Liver (tissue), 9 donors: ENCODE data around the gene LHPP. TPM values are rescaled to one million over a fixed set of nuclear protein-coding genes. Genes with fewer than 3 reads are reported as not detected.

ENCODE experiments used
- DNase-seq: peaks from one replicate; pipeline ENCODE4 v3.0.0-alpha.2; 2017; ENCODE audit warnings: low spot score
- H3K27ac ChIP-seq, 2 donors: one replicate each; pipeline ENCODE4 v1.7.0; 2013; ENCODE audit warnings: inconsistent platforms in 2 of 2, low read length in 2 of 2, control low read depth in 1 of 2, low read depth in 1 of 2, mild to moderate bottlenecking in 1 of 2
- H3K27me3 ChIP-seq, 4 donors: one replicate each; pipeline versions ENCODE4 v1.6.1 to v1.7.0; 2013; ENCODE audit warnings: low read length in 3 of 4, inconsistent platforms in 1 of 4, mild to moderate bottlenecking in 1 of 4, moderate library complexity in 1 of 4; ENCODE audit not compliant: control insufficient read depth in 4 of 4, insufficient read depth in 4 of 4
- H3K36me3 ChIP-seq, 4 donors: one replicate each; pipeline versions ENCODE4 v1.6.1 to v1.7.0; 2013; ENCODE audit warnings: low read length in 3 of 4, mild to moderate bottlenecking in 3 of 4, low read depth in 1 of 4, moderate library complexity in 1 of 4; ENCODE audit not compliant: control insufficient read depth in 4 of 4, insufficient read depth in 3 of 4
- H3K4me1 ChIP-seq, 4 donors: one replicate each; pipeline versions ENCODE4 v1.6.1 to v1.7.0; 2013; ENCODE audit warnings: low read length in 3 of 4, mild to moderate bottlenecking in 3 of 4, moderate library complexity in 1 of 4; ENCODE audit not compliant: control insufficient read depth in 4 of 4, insufficient read depth in 4 of 4
- H3K4me3 ChIP-seq, 3 donors: one replicate each; pipeline versions ENCODE4 v1.6.1 to v1.7.0; 2013; ENCODE audit warnings: low read length in 3 of 3, control low read depth in 1 of 3, low read depth in 1 of 3, mild to moderate bottlenecking in 1 of 3
- H3K9ac ChIP-seq, 2 donors: one replicate each; pipeline ENCODE4 v1.7.0; 2013; ENCODE audit warnings: low read length in 2 of 2, mild to moderate bottlenecking in 2 of 2, moderate library complexity in 2 of 2, control low read depth in 1 of 2, low read depth in 1 of 2
- H3K9me3 ChIP-seq, 4 donors: one replicate each; pipeline versions ENCODE4 v1.6.1 to v1.7.0; 2013; ENCODE audit warnings: low read length in 3 of 4; ENCODE audit not compliant: control insufficient read depth in 4 of 4
- EGR1 ChIP-seq, 2 donors: IDR thresholded peaks; 2 replicates each; pipeline ENCODE4 v1.6.1; 2016 to 2018; ENCODE audit warnings: antibody characterized with exemption in 2 of 2, low read depth in 2 of 2
- FOXA1 ChIP-seq: IDR thresholded peaks from 2 replicates; pipeline ENCODE4 v1.6.1; 2016; ENCODE audit warnings: antibody characterized with exemption
- FOXA2 ChIP-seq: IDR thresholded peaks from 2 replicates; pipeline ENCODE4 v1.6.1; 2016; ENCODE audit warnings: antibody characterized with exemption
- HNF4A ChIP-seq, 2 donors: conservative IDR thresholded peaks; 2 replicates each; pipeline ENCODE4 v1.6.1; 2016; ENCODE audit warnings: antibody characterized with exemption in 2 of 2, mild to moderate bottlenecking in 2 of 2
- HNF4G ChIP-seq: IDR thresholded peaks from 2 replicates; pipeline ENCODE4 v1.6.1; 2016; ENCODE audit warnings: antibody characterized with exemption
- JUND ChIP-seq, 2 donors: IDR thresholded peaks; 2 replicates each; pipeline ENCODE4 v1.6.1; 2016; ENCODE audit warnings: antibody characterized with exemption in 2 of 2
- NR2F2 ChIP-seq: IDR thresholded peaks from 2 replicates; pipeline ENCODE4 v1.6.1; 2016; ENCODE audit warnings: antibody characterized with exemption
- RAD21 ChIP-seq, 2 donors: IDR thresholded peaks; 2 replicates each; pipeline ENCODE4 v1.6.1; 2016; ENCODE audit warnings: antibody characterized with exemption in 2 of 2, mild to moderate bottlenecking in 2 of 2
- SP1 ChIP-seq: IDR thresholded peaks from 2 replicates; pipeline ENCODE4 v1.6.1; 2018; ENCODE audit warnings: antibody characterized with exemption, mild to moderate bottlenecking
- TAF1 ChIP-seq: conservative IDR thresholded peaks from 2 replicates; pipeline ENCODE4 v1.6.1; 2016; ENCODE audit warnings: antibody characterized with exemption, mild to moderate bottlenecking
- YY1 ChIP-seq: IDR thresholded peaks from 2 replicates; pipeline ENCODE4 v1.6.1; 2016; ENCODE audit warnings: antibody characterized with exemption, mild to moderate bottlenecking
- ZBTB33 ChIP-seq: IDR thresholded peaks from 2 replicates; pipeline ENCODE4 v1.6.1; 2016; ENCODE audit warnings: antibody characterized with exemption
- WGBS: extraction: QIAGEN DNeasy Blood & Tissue Kit; methylation state at CpG from one replicate; pipeline ENCODE4 v1.1.7; 2013; 5-methylcytosine and 5-hydroxymethylcytosine counted together
- polyA plus RNA-seq, 2 donors: library from polyadenylated mRNA; stranded (reverse) in 1 of 2; unstranded in 1 of 2; fragments of 200-250 nt in 1 of 2; fragments of >200 nt in 1 of 2; fragmentation: Nextera tagmentation in 1 of 2; extraction: Ambion mirVana in 1 of 2; gene quantifications; one replicate each; pipeline versions ENCODE4 v1.2.1 to v1.2.3, GENCODE V29; 2013 to 2015
- total RNA-seq, 2 donors: library from RNA; depleted of rRNA; stranded (reverse); fragments of >200 nt; gene quantifications; one replicate each; pipeline ENCODE4 v1.2.3, GENCODE V29; 2014
- TF ChIP-seq, protein P1 (sequence below): IDR thresholded peaks from 2 replicates; pipeline ENCODE4 v1.6.1; 2016; ENCODE audit warnings: antibody characterized with exemption, mild to moderate bottlenecking
- TF ChIP-seq, protein P2 (sequence below): fragments of 150-350 bp; IDR thresholded peaks from 2 replicates; pipeline ENCODE4 v1.5.1; 2017; ENCODE audit warnings: improper control_type of control experiment, low read depth, low read length; ENCODE audit not compliant: missing input control
- TF ChIP-seq, protein P3 (sequence below): IDR thresholded peaks from 2 replicates; pipeline ENCODE4 v1.6.1; 2016; ENCODE audit warnings: antibody characterized with exemption
- TF ChIP-seq, protein P4 (sequence below): IDR thresholded peaks from 2 replicates; pipeline ENCODE4 v1.6.1; 2016; ENCODE audit warnings: antibody characterized with exemption
- donor health status: healthy.
- donor health status: healthy.
- donor health status: healthy.
- donor health status: healthy.
- donor health status: healthy.

The LHPP gene
- total and polyA plus RNA-seq, 4 donors, result 15.9 to 39.9 (median 26.2) TPM

GRCh38 chr10:124516181-124516580, 54.6 kb downstream of the LHPP start:
- no peak overlapping the region for H3K27ac ChIP-seq

GRCh38 chr10:124516746-124517397, 55.2 kb downstream of the LHPP start:
- DNase-seq, result no peak
- TF ChIP-seq FOXA1 (no peak), HNF4A (conservative IDR thresholded peaks at IDR 0.05) (no peak), JUND (IDR thresholded peaks at IDR 0.05) (no peak), SP1 (no peak), HNF4G (no peak), RAD21 (IDR thresholded peaks at IDR 0.05) (no peak), YY1 (no peak), EGR1 (IDR thresholded peaks at IDR 0.05; ENCODE audit: low read depth in 2 of 2) (no peak), FOXA2 (no peak)
- TF ChIP-seq, protein P1, sequence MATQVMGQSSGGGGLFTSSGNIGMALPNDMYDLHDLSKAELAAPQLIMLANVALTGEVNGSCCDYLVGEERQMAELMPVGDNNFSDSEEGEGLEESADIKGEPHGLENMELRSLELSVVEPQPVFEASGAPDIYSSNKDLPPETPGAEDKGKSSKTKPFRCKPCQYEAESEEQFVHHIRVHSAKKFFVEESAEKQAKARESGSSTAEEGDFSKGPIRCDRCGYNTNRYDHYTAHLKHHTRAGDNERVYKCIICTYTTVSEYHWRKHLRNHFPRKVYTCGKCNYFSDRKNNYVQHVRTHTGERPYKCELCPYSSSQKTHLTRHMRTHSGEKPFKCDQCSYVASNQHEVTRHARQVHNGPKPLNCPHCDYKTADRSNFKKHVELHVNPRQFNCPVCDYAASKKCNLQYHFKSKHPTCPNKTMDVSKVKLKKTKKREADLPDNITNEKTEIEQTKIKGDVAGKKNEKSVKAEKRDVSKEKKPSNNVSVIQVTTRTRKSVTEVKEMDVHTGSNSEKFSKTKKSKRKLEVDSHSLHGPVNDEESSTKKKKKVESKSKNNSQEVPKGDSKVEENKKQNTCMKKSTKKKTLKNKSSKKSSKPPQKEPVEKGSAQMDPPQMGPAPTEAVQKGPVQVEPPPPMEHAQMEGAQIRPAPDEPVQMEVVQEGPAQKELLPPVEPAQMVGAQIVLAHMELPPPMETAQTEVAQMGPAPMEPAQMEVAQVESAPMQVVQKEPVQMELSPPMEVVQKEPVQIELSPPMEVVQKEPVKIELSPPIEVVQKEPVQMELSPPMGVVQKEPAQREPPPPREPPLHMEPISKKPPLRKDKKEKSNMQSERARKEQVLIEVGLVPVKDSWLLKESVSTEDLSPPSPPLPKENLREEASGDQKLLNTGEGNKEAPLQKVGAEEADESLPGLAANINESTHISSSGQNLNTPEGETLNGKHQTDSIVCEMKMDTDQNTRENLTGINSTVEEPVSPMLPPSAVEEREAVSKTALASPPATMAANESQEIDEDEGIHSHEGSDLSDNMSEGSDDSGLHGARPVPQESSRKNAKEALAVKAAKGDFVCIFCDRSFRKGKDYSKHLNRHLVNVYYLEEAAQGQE, result no peak
- TF ChIP-seq, protein P2, sequence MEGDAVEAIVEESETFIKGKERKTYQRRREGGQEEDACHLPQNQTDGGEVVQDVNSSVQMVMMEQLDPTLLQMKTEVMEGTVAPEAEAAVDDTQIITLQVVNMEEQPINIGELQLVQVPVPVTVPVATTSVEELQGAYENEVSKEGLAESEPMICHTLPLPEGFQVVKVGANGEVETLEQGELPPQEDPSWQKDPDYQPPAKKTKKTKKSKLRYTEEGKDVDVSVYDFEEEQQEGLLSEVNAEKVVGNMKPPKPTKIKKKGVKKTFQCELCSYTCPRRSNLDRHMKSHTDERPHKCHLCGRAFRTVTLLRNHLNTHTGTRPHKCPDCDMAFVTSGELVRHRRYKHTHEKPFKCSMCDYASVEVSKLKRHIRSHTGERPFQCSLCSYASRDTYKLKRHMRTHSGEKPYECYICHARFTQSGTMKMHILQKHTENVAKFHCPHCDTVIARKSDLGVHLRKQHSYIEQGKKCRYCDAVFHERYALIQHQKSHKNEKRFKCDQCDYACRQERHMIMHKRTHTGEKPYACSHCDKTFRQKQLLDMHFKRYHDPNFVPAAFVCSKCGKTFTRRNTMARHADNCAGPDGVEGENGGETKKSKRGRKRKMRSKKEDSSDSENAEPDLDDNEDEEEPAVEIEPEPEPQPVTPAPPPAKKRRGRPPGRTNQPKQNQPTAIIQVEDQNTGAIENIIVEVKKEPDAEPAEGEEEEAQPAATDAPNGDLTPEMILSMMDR, result no peak

More at GRCh38 chr10:124516181-124516580, 54.6 kb downstream of the LHPP start:
- Histone ChIP-seq H3K9me3 (no peaks in the 10 kb centered on the region), H3K9ac (no peak overlapping the region), H3K4me1 (peaks cover 0 to 4% (median under 1%) of the 10 kb centered on the region in 4 donors), H3K36me3 (peaks cover 0 to 6% (median 0%) of the 10 kb centered on the region in 4 donors), H3K27me3 (no peaks in the 10 kb centered on the region), H3K4me3 (no peak overlapping the region)
- 95% methylated on average over 9 of the region's 9 CpGs for WGBS
- TF ChIP-seq EGR1 (IDR thresholded peaks at IDR 0.05; ENCODE audit: low read depth in 2 of 2), result no peak
- TF ChIP-seq, protein P3, sequence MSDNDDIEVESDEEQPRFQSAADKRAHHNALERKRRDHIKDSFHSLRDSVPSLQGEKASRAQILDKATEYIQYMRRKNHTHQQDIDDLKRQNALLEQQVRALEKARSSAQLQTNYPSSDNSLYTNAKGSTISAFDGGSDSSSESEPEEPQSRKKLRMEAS, result no peak
- no peak for TF ChIP-seq FOXA1
- no peak for TF ChIP-seq HNF4A (conservative IDR thresholded peaks at IDR 0.05)
- TF ChIP-seq NR2F2, result no peak
- TF ChIP-seq TAF1, result no peak
- TF ChIP-seq, protein P4, sequence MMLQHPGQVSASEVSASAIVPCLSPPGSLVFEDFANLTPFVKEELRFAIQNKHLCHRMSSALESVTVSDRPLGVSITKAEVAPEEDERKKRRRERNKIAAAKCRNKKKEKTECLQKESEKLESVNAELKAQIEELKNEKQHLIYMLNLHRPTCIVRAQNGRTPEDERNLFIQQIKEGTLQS, result no peak
- no peak for TF ChIP-seq ZBTB33
- no peak for TF ChIP-seq HNF4G
- TF ChIP-seq, protein P1, result no peak
- no peak for TF ChIP-seq YY1
- DNase-seq, result no peak

More at GRCh38 chr10:124516746-124517397, 55.2 kb downstream of the LHPP start:
- H3K27ac ChIP-seq, result no peak overlapping the region
- peaks cover 0 to 6% (median 2%) of the 10 kb centered on the region in 4 donors for H3K4me1 ChIP-seq
- H3K9me3 ChIP-seq, result no peaks in the 10 kb centered on the region
- no peak overlapping the region for H3K4me3 ChIP-seq
- no peaks in the 10 kb centered on the region for H3K27me3 ChIP-seq
- H3K36me3 ChIP-seq, result peaks cover 0 to 6% (median 0%) of the 10 kb centered on the region in 4 donors
- H3K9ac ChIP-seq, result no peak overlapping the region
- WGBS, result 96% methylated on average over 21 of the region's 21 CpGs
